Hepatocyte (in vitro differentiated cells): ENCODE data around the gene WDR59.

Experiments used
- EZH2 ChIP-seq: fragments of 200-600 bp; sonication (generic); IDR thresholded peaks from 2 replicates; pipeline ENCODE4 v1.6.1; 2016; ENCODE audit warnings: antibody characterized with exemption, mild to moderate bottlenecking, borderline replicate concordance
- TF ChIP-seq, protein P1 (sequence below): fragments of 200-600 bp; sonication (generic); IDR thresholded peaks from 2 replicates; pipeline ENCODE4 v1.5.1; 2016; ENCODE audit warnings: antibody characterized with exemption, mild to moderate bottlenecking; ENCODE audit not compliant: poor library complexity

- TF ChIP-seq, protein P1, sequence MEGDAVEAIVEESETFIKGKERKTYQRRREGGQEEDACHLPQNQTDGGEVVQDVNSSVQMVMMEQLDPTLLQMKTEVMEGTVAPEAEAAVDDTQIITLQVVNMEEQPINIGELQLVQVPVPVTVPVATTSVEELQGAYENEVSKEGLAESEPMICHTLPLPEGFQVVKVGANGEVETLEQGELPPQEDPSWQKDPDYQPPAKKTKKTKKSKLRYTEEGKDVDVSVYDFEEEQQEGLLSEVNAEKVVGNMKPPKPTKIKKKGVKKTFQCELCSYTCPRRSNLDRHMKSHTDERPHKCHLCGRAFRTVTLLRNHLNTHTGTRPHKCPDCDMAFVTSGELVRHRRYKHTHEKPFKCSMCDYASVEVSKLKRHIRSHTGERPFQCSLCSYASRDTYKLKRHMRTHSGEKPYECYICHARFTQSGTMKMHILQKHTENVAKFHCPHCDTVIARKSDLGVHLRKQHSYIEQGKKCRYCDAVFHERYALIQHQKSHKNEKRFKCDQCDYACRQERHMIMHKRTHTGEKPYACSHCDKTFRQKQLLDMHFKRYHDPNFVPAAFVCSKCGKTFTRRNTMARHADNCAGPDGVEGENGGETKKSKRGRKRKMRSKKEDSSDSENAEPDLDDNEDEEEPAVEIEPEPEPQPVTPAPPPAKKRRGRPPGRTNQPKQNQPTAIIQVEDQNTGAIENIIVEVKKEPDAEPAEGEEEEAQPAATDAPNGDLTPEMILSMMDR: no peak
- no peak for TF ChIP-seq EZH2
Measured at GRCh38 chr16:74949309-74949708, 35.6 kb downstream of the WDR59 start.
